Cardiac muscle cell (in vitro differentiated cells and primary cell): Measurements from ENCODE around the gene ATP5MG. TPM values are rescaled to one million over a fixed set of nuclear protein-coding genes. Genes with fewer than 3 reads are reported as not detected.

Experiments
- DNase-seq, 2 donors: peaks; one replicate each; pipeline versions ENCODE4 v3.0.0 to v3.0.0-alpha.2; 2010 to 2017; ENCODE audit warnings: low read depth in 1 of 2, low spot score in 1 of 2
- H3K27ac ChIP-seq: fragments of 200-600 bp; sonication (generic); 2 replicates; pipeline ENCODE4 v1.5.1; 2016
- H3K27me3 ChIP-seq: fragments of 200-600 bp; sonication (generic); 2 replicates; pipeline ENCODE4 v1.6.0; 2016; ENCODE audit warnings: control low read depth
- H3K36me3 ChIP-seq: fragments of 200-600 bp; sonication (generic); 2 replicates; pipeline ENCODE4 v1.5.1; 2016; ENCODE audit warnings: control low read depth
- H3K4me1 ChIP-seq: fragments of 200-600 bp; sonication (generic); 2 replicates; pipeline ENCODE4 v1.8.1; 2017; ENCODE audit warnings: low read depth, mild to moderate bottlenecking, mixed run types
- H3K4me3 ChIP-seq: fragments of 200-600 bp; sonication (generic); 2 replicates; pipeline ENCODE4 v1.5.1; 2016; ENCODE audit warnings: mild to moderate bottlenecking
- H3K9me3 ChIP-seq: fragments of 200-600 bp; sonication (generic); 2 replicates; pipeline ENCODE4 v1.5.1; 2017; ENCODE audit warnings: low read depth, mild to moderate bottlenecking, control low read depth
- polyA plus RNA-seq: library from polyadenylated mRNA; unstranded; fragments of >200 nt; fragmentation: Nextera tagmentation; extraction: Ambion mirVana; gene quantifications from 2 replicates; pipeline ENCODE4 v1.2.1, GENCODE V29; 2016
- total RNA-seq: library from RNA; depleted of rRNA; stranded (reverse); fragments of >200 nt; gene quantifications from 2 replicates; pipeline ENCODE4 v1.2.3, GENCODE V29; 2016
- TF ChIP-seq, protein P1 (sequence below): IDR thresholded peaks from 2 replicates; pipeline ENCODE4 v1.5.1; 2012; ENCODE audit warnings: low read depth, mild to moderate bottlenecking, low read length

The ATP5MG gene
- total and polyA plus RNA-seq, 2 experiments from 2014 or later: 65.3 to 884 TPM

DNA sequence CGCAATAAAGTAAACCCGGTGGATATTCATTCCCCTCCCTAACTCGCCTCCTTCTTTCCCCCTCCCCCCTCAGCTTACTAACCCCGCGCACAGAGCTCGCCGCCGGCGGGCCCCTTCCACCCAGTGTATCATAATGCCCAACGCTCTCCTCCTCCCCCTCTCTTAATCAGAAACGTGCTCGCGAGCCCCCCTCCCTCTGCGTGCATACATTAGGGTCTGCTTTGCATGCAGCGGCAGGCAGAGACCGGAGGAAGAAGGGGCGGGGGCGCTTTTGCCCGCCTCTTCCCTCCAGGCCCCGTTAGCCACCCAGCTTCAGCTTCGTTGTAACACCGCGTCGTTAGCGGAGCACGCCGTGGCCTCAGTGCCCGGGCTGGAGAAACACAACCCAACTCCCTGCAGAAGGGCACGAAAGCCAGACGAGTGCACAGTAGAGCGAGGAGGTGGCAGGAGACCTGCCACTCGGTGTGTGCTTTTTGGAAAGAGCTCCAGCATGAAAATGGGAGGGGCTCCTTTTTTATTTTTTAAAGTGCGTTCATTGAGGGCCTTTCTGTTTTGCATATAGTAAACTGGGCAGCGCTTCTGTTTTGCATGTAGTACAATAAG lies 34.0 kb downstream of the ATP5MG start:
- peak overlapping the region; percentile 72 for H3K27ac ChIP-seq
- peak; percentile 54 to 89 for DNase-seq
- H3K27me3 ChIP-seq: no peaks in the 10 kb centered on the region
- H3K9me3 ChIP-seq: no peaks in the 10 kb centered on the region
- TF ChIP-seq, protein P1, sequence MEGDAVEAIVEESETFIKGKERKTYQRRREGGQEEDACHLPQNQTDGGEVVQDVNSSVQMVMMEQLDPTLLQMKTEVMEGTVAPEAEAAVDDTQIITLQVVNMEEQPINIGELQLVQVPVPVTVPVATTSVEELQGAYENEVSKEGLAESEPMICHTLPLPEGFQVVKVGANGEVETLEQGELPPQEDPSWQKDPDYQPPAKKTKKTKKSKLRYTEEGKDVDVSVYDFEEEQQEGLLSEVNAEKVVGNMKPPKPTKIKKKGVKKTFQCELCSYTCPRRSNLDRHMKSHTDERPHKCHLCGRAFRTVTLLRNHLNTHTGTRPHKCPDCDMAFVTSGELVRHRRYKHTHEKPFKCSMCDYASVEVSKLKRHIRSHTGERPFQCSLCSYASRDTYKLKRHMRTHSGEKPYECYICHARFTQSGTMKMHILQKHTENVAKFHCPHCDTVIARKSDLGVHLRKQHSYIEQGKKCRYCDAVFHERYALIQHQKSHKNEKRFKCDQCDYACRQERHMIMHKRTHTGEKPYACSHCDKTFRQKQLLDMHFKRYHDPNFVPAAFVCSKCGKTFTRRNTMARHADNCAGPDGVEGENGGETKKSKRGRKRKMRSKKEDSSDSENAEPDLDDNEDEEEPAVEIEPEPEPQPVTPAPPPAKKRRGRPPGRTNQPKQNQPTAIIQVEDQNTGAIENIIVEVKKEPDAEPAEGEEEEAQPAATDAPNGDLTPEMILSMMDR: no peak
- peak overlapping the region; percentile 99 for H3K4me3 ChIP-seq
- no peaks in the 10 kb centered on the region for H3K36me3 ChIP-seq
- H3K4me1 ChIP-seq: peaks cover 19% of the 10 kb centered on the region

DNA sequence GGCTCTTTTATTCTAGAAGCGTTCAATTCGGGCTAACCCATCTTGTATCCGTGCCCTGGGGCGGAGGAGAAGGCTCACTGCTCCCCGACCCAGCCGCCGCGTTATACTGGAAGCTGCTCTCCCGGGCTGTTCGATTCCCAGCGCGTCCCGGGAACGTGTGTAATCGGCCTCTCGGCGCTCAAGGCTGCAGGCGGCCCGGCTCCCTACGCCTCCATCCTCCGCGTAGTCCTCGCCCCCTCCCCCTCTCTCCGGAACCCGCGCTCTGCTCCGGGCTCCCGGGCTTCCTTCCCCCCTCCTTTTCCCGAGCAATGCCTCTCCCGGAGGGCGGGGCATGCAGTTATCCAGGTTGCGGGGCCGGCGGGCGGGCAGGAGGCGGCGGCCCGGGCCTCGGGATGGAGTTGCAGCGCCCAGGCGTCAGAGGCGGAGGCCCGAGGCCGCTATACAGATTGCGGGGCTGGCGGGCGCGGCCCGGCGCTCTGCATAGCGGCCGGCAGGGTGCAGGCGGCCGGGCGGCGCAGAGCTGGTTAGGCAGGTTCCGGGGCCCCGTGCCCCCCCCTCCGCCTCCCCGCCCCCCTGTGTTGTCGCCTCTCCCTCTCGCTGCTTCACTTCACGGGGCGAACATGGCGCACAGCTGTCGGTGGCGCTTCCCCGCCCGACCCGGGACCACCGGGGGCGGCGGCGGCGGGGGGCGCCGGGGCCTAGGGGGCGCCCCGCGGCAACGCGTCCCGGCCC lies 34.7 kb downstream of the ATP5MG start, which contains the start of gene KMT2A:
KMT2A (plus strand) TSS at position 600 of the 732 bp plus-strand sequence; CDS start at position 621, 21 bp downstream.
- Histone ChIP-seq H3K27me3 (no peaks in the 10 kb centered on the region), H3K36me3 (no peaks in the 10 kb centered on the region), H3K9me3 (no peaks in the 10 kb centered on the region), H3K4me3 (peak within 1 kb of the TSS; percentile 99), H3K4me1 (peaks cover 19% of the 10 kb centered on the region), H3K27ac (peak within 1 kb of the TSS; percentile 72)
- TF ChIP-seq, protein P1: no peak
- peak; percentile 98 to 99 for DNase-seq

DNA sequence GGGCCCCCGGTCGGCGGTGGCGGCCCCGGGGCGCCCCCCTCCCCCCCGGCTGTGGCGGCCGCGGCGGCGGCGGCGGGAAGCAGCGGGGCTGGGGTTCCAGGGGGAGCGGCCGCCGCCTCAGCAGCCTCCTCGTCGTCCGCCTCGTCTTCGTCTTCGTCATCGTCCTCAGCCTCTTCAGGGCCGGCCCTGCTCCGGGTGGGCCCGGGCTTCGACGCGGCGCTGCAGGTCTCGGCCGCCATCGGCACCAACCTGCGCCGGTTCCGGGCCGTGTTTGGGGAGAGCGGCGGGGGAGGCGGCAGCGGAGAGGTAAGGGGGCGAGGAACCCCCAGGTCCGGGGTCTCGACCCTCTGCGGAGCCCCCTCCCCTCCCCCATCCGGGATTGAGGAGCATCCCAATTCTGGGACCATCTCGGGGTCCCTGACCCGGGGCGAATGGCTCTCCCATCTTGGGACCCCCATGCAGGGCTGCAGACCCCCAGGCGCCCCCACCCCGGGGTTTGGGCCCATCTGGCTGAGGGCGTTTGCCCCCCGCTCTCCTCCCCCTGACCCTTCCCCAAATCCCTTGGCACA lies 35.3 kb downstream of the ATP5MG start:
- Histone ChIP-seq H3K4me1 (peaks cover 20% of the 10 kb centered on the region), H3K4me3 (peak overlapping the region; percentile 99), H3K9me3 (no peaks in the 10 kb centered on the region), H3K36me3 (no peaks in the 10 kb centered on the region), H3K27ac (peak overlapping the region; percentile 71), H3K27me3 (no peaks in the 10 kb centered on the region)
- TF ChIP-seq, protein P1: no peak
- peak; percentile 30 to 53 for DNase-seq

DNA sequence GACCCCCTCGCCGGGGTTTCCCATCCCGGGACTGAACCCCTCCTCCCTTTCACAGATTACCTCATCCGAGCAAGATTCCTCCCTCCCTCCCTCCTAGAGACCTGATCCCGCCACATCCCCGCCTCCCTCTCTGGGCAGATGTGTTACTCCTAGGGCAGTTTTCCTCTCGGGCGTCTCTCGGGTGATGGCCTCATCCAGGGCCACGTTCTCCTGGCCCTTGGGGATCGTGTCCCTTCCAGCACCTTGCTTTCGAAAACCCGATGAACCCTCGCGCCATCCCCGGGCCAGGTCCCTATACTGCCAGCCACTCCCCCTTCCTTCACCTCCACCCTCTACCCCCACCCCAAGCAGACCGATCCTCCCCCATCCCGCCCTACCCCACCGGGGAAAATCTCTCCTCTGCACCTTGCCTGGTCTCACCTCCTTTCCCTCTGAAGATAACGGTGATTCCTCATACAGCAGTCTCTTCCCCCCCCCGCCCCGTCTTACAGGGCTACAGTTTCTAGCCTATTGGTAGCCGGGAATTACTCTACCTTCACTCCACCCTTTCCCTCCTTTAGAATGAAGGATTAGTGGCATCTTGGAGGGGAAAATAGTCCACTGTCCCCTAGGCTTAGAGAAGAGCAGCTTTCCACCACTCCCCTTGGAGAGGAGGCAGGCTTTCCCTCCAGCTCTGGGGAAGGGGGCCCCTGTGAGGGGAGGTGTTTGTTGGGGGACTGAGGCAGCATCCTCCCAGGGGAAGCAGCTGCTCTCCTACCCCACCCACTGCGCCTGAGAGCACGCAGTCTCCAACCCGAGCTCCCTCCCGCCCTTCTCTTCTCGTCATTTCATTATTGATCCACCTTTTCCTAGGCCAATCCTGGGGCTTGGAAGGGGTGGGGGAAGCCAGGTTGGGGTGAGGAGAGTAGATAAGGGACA lies 36.1 kb downstream of the ATP5MG start:
- peaks cover 24% of the 10 kb centered on the region for H3K4me1 ChIP-seq
- peak overlapping the region; percentile 99 for H3K4me3 ChIP-seq
- peak overlapping the region; percentile 71 for H3K27ac ChIP-seq
- no peaks in the 10 kb centered on the region for H3K9me3 ChIP-seq
- H3K36me3 ChIP-seq: no peaks in the 10 kb centered on the region
- TF ChIP-seq, protein P1: no peak
- DNase-seq: peak; percentile 31 to 61
- H3K27me3 ChIP-seq: no peaks in the 10 kb centered on the region
